ENCODE results near the gene BAX. TPM values are rescaled to one million over a fixed set of nuclear protein-coding genes. Genes with fewer than 3 reads are reported as not detected.

BAX gene
- total RNA-seq (2022; extraction: Qiagen RNA extraction; ENCODE audit: low read depth), result 295 to 420 TPM (median 376 TPM) in 5 replicates

GRCh38 chr19:48954595-48955307 is at the start of gene BAX:
BAX (plus strand) TSS chr19:48954875; CDS start chr19:48954929, 54 bp downstream.

GRCh38 chr19:48933382-48933932 is 21.2 kb upstream of the BAX start, which contains the start of gene DHDH:
DHDH (plus strand) TSS chr19:48933699; CDS start chr19:48933722, 23 bp downstream.

GRCh38 chr19:48965040-48965805 is 10.5 kb downstream of the BAX start, which contains the start of gene FTL:
FTL (plus strand) TSS chr19:48965309; CDS start chr19:48965508, 199 bp downstream.

GRCh38 chr19:48993175-48994034 is 38.7 kb downstream of the BAX start, which contains the start of the genes GYS1 and RUVBL2:
GYS1 (minus strand) TSS chr19:48993309; CDS start chr19:48993112, 197 bp downstream.
RUVBL2 (plus strand) TSS chr19:48993887; CDS start chr19:48993912, 25 bp downstream.

Other genes starting within 250 kb of the BAX start
- 0.35 to 0.71 TPM (median 0.51 TPM) in 5 replicates for gene MAMSTR, start 235.2 kb upstream of the BAX start, total RNA-seq (2022; extraction: Qiagen RNA extraction; ENCODE audit: low read depth)
- 0.35 to 0.87 TPM (median 0.43 TPM) in 5 replicates for gene RASIP1, start 214.3 kb upstream of the BAX start, total RNA-seq (2022; extraction: Qiagen RNA extraction; ENCODE audit: low read depth)
- not detected in 5 replicates for gene IZUMO1, start 208.0 kb upstream of the BAX start, total RNA-seq (2022; extraction: Qiagen RNA extraction; ENCODE audit: low read depth)
- gene FUT1, start 202.2 kb upstream of the BAX start, total RNA-seq (2022; extraction: Qiagen RNA extraction; ENCODE audit: low read depth), result 0.07 to 0.09 TPM (median 0.07 TPM) in 4 of 5 replicates, not detected in the other
- gene FGF21, start 199.4 kb upstream of the BAX start, total RNA-seq (2022; extraction: Qiagen RNA extraction; ENCODE audit: low read depth), result 0.08 TPM in 1 of 5 replicates, not detected in the others
- gene BCAT2, start 143.8 kb upstream of the BAX start, total RNA-seq (2022; extraction: Qiagen RNA extraction; ENCODE audit: low read depth), result 50.8 to 60.8 TPM (median 56.6 TPM) in 5 replicates
- gene HSD17B14, start 118.4 kb upstream of the BAX start, total RNA-seq (2022; extraction: Qiagen RNA extraction; ENCODE audit: low read depth), result 13.8 to 16.7 TPM (median 14.3 TPM) in 5 replicates
- 1.5 to 3.4 TPM (median 2.2 TPM) in 5 replicates for gene PLEKHA4, start 86.3 kb upstream of the BAX start, total RNA-seq (2022; extraction: Qiagen RNA extraction; ENCODE audit: low read depth)
- 94.1 to 157 TPM (median 116 TPM) in 5 replicates for gene PPP1R15A, start 82.5 kb upstream of the BAX start, total RNA-seq (2022; extraction: Qiagen RNA extraction; ENCODE audit: low read depth)
- gene TULP2, start 56.1 kb upstream of the BAX start, total RNA-seq (2022; extraction: Qiagen RNA extraction; ENCODE audit: low read depth), result not detected in 5 replicates
- gene NUCB1, start 54.6 kb upstream of the BAX start, total RNA-seq (2022; extraction: Qiagen RNA extraction; ENCODE audit: low read depth), result 185 to 225 TPM (median 213 TPM) in 5 replicates
- gene DHDH, start 21.2 kb upstream of the BAX start, total RNA-seq (2022; extraction: Qiagen RNA extraction; ENCODE audit: low read depth), result 1.2 to 2.2 TPM (median 1.5 TPM) in 5 replicates
- gene FTL, start 10.4 kb downstream of the BAX start, total RNA-seq (2022; extraction: Qiagen RNA extraction; ENCODE audit: low read depth), result 18,205 to 25,130 TPM (median 20,428 TPM) in 5 replicates
- gene GYS1, start 38.4 kb downstream of the BAX start, total RNA-seq (2022; extraction: Qiagen RNA extraction; ENCODE audit: low read depth), result 17.3 to 22.6 TPM (median 19.8 TPM) in 5 replicates
- gene RUVBL2, start 39.0 kb downstream of the BAX start, total RNA-seq (2022; extraction: Qiagen RNA extraction; ENCODE audit: low read depth), result 219 to 243 TPM (median 229 TPM) in 5 replicates
- not detected in 5 replicates for gene LHB, start 62.2 kb downstream of the BAX start, total RNA-seq (2022; extraction: Qiagen RNA extraction; ENCODE audit: low read depth)
- gene CGB3, start 69.5 kb downstream of the BAX start, total RNA-seq (2022; extraction: Qiagen RNA extraction; ENCODE audit: low read depth), result 0.09 to 0.44 TPM in 2 of 5 replicates, not detected in the others
- 0.27 to 0.70 TPM (median 0.32 TPM) in 4 of 5 replicates, not detected in the other for gene CGB2, start 77.0 kb downstream of the BAX start, total RNA-seq (2022; extraction: Qiagen RNA extraction; ENCODE audit: low read depth)
- 0.27 to 0.64 TPM (median 0.38 TPM) in 3 of 5 replicates, not detected in the others for gene CGB1, start 82.0 kb downstream of the BAX start, total RNA-seq (2022; extraction: Qiagen RNA extraction; ENCODE audit: low read depth)
- gene CGB5, start 89.0 kb downstream of the BAX start, total RNA-seq (2022; extraction: Qiagen RNA extraction; ENCODE audit: low read depth), result 0.54 to 1.6 TPM (median 1.5 TPM) in 5 replicates
- 2.1 to 8.1 TPM (median 4.6 TPM) in 5 replicates for gene CGB8, start 94.2 kb downstream of the BAX start, total RNA-seq (2022; extraction: Qiagen RNA extraction; ENCODE audit: low read depth)
- gene CGB7, start 102.9 kb downstream of the BAX start, total RNA-seq (2022; extraction: Qiagen RNA extraction; ENCODE audit: low read depth), result 0.59 to 0.80 TPM (median 0.72 TPM) in 5 replicates
- 0.27 to 0.66 TPM (median 0.35 TPM) in 4 of 5 replicates, not detected in the other for gene NTF4, start 109.9 kb downstream of the BAX start, total RNA-seq (2022; extraction: Qiagen RNA extraction; ENCODE audit: low read depth)
- 0.01 TPM in 1 of 5 replicates, not detected in the others for gene KCNA7, start 117.8 kb downstream of the BAX start, total RNA-seq (2022; extraction: Qiagen RNA extraction; ENCODE audit: low read depth)
- gene SNRNP70, start 130.6 kb downstream of the BAX start, total RNA-seq (2022; extraction: Qiagen RNA extraction; ENCODE audit: low read depth), result 311 to 363 TPM (median 344 TPM) in 5 replicates
- gene LIN7B, start 159.5 kb downstream of the BAX start, total RNA-seq (2022; extraction: Qiagen RNA extraction; ENCODE audit: low read depth), result 4.7 to 7.2 TPM (median 5.7 TPM) in 5 replicates
- 1.2 to 2.5 TPM (median 1.8 TPM) in 5 replicates for gene C19orf73, start 164.3 kb downstream of the BAX start, total RNA-seq (2022; extraction: Qiagen RNA extraction; ENCODE audit: low read depth)
- 5.7 to 9.0 TPM (median 8.0 TPM) in 5 replicates for gene PPFIA3, start 164.7 kb downstream of the BAX start, total RNA-seq (2022; extraction: Qiagen RNA extraction; ENCODE audit: low read depth)
- 0.07 to 0.14 TPM in 2 of 5 replicates, not detected in the others for gene HRC, start 200.5 kb downstream of the BAX start, total RNA-seq (2022; extraction: Qiagen RNA extraction; ENCODE audit: low read depth)
- gene TRPM4, start 202.9 kb downstream of the BAX start, total RNA-seq (2022; extraction: Qiagen RNA extraction; ENCODE audit: low read depth), result 6.8 to 9.9 TPM (median 7.3 TPM) in 5 replicates

Data from A549 treated with CpdA at 1 μM for 4 hours (cell line).